Measurements from ENCODE around the gene HSPA6. TPM values are rescaled to one million over a fixed set of nuclear protein-coding genes. Genes with fewer than 3 reads are reported as not detected.

The HSPA6 gene
- total RNA-seq, 4 donors from 2014 or later = 0.35 to 5.8 (median 0.91) TPM

DNA sequence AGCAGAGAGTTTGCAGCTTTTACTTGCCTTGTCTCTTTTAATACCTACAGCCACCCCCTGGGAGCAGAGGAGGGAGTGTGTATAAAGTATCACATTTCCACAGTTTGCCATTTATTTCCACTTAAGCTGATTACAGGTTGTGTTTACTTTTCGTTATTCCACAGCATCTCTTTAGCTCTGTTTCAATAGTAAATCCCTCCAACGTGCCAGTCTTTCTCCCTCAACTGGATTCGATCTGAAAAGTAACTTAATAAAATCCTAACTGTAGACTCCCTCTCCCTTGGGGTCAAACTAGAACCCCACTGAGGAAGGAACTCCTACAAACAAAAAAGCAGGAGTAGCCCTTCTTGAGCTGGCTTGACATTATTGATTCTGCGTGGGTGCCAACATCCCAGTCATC is 22.2 kb upstream of the HSPA6 start:
- H3K27ac ChIP-seq = no peak overlapping the region
- no peaks in the 10 kb centered on the region for H3K36me3 ChIP-seq
- H3K27me3 ChIP-seq = no peaks in the 10 kb centered on the region
- no peaks in the 10 kb centered on the region for H3K4me1 ChIP-seq
- no peaks in the 10 kb centered on the region for H3K9me3 ChIP-seq
- TF ChIP-seq, protein P1, sequence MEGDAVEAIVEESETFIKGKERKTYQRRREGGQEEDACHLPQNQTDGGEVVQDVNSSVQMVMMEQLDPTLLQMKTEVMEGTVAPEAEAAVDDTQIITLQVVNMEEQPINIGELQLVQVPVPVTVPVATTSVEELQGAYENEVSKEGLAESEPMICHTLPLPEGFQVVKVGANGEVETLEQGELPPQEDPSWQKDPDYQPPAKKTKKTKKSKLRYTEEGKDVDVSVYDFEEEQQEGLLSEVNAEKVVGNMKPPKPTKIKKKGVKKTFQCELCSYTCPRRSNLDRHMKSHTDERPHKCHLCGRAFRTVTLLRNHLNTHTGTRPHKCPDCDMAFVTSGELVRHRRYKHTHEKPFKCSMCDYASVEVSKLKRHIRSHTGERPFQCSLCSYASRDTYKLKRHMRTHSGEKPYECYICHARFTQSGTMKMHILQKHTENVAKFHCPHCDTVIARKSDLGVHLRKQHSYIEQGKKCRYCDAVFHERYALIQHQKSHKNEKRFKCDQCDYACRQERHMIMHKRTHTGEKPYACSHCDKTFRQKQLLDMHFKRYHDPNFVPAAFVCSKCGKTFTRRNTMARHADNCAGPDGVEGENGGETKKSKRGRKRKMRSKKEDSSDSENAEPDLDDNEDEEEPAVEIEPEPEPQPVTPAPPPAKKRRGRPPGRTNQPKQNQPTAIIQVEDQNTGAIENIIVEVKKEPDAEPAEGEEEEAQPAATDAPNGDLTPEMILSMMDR (IDR thresholded peaks at IDR 0.05) = no peak
- no peak for TF ChIP-seq POLR2A (IDR thresholded peaks at IDR 0.05)
- DNase-seq = no peak
- H3K4me3 ChIP-seq = no peak overlapping the region

DNA sequence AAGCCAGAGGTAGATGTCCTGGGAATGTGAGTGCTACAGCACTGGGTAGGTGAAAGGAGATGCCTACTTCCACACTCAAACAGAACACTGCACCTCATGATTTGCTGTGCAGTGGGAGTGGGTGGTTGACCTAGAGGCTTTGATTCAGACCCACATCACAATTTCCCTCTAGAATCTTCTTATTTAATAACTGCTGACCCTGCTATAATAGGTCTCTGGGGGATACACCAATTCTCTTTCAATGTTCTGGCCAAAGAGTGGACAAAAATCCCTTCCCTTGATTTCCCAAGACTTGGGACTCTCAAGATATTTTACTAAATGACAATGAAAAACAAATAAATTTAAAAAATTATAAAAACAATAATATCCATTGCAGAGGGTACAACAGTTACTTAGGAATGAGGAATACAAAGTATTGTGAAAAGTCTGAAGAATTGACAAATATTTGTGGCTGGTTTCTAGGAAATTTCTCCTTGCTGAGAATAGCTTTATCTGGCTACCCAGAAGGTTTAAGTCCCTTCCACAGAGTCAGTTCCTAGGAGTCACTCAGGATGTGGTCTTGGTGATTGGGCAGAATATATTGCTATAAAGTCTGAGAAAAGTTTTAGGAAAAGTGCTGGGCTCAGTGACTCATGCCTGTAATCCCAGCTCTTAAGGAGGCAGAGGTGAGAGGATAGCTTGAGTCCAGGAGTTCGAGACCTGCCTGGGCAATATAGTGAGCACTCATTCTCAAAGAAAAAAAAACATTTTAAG is 21.5 kb upstream of the HSPA6 start:
- Histone ChIP-seq H3K9me3 (no peaks in the 10 kb centered on the region), H3K27me3 (no peaks in the 10 kb centered on the region), H3K4me1 (no peaks in the 10 kb centered on the region), H3K27ac (no peak overlapping the region), H3K36me3 (no peaks in the 10 kb centered on the region), H3K4me3 (no peak overlapping the region)
- no peak for TF ChIP-seq POLR2A (IDR thresholded peaks at IDR 0.05)
- no peak for DNase-seq

DNA sequence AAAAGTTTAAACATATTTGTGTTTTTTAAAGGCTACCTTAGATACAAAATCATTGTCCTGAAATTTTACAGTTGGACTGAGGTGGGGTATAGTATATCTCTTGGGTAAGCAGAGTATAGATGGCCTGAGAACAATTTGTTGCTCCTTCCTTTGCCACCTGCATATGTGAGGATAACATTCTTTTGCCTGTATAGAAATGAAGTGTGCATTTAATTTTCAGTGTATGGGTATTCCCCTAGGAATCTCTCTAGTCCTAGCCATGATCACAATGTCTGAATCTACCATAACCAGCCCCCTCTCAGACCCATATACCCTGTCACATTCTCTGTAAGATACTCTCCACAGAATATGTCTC is 21.0 kb upstream of the HSPA6 start:
- TF ChIP-seq POLR2A (IDR thresholded peaks at IDR 0.05) = no peak
- TF ChIP-seq, protein P1 (IDR thresholded peaks at IDR 0.05) = no peak
- Histone ChIP-seq H3K4me3 (no peak overlapping the region), H3K36me3 (no peaks in the 10 kb centered on the region), H3K4me1 (no peaks in the 10 kb centered on the region), H3K27ac (no peak overlapping the region), H3K27me3 (no peaks in the 10 kb centered on the region), H3K9me3 (no peaks in the 10 kb centered on the region)
- DNase-seq = no peak

DNA sequence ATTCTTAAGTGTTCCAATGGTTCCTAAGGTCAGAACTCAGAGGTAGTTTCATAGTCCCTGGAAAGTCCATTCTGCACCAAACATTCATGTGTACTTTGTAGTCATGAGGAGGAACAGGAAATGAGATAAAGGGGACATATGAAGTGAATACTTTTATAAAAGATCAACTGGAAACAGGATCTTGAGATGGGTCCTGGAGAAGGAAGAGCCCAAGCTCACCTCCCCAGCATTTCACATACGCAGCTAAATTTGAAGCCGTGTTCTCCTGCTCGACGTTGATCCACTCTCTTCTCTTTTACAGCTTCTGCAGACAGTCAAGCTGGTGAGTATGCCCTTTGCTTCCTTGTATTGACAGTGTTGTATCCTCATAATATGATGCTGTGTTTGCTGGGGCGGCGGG is 18.7 kb upstream of the HSPA6 start:
- H3K4me3 ChIP-seq = peak overlapping the region in 1 of 4 donors; percentile 19
- H3K27ac ChIP-seq = peak overlapping the region in 2 of 4 donors; percentile 8 to 40
- no peaks in the 10 kb centered on the region for H3K4me1 ChIP-seq
- no peak for DNase-seq
- no peaks in the 10 kb centered on the region for H3K9me3 ChIP-seq
- TF ChIP-seq, protein P1 (IDR thresholded peaks at IDR 0.05) = no peak
- TF ChIP-seq POLR2A (IDR thresholded peaks at IDR 0.05) = no peak
- no peaks in the 10 kb centered on the region for H3K27me3 ChIP-seq
- no peaks in the 10 kb centered on the region for H3K36me3 ChIP-seq

DNA sequence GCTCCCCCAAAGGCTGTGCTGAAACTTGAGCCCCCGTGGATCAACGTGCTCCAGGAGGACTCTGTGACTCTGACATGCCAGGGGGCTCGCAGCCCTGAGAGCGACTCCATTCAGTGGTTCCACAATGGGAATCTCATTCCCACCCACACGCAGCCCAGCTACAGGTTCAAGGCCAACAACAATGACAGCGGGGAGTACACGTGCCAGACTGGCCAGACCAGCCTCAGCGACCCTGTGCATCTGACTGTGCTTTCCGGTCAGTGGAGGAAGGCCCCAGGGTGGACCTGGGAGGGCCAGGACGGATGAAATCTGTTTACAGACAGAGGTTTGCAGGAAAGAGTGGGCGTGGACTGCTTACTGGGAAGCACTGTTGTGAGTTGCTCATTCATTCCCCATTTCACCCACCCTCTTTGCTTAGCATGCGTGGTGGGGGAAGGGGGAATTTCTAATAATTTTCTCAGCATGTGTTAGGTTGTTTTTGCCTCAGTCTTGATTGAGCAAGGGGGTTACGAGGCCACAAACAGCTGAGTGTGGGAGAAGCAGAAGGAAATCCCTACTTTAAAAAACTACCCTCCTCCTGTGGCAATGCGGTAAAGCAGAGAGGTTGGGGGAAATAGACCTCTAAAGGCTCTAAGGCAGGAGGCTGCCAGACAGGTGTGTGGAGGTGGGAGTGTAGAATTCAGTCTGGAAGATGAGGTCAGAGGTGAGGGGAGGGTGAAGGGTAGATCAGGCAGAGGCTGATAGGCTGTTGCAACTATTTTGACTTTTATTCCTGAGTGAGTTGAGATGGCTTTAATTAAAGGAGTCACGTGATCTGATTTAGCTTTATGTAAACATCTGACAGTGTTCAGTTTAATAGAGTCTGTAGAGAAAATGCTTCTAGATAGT is 17.8 kb upstream of the HSPA6 start:
- Histone ChIP-seq H3K9me3 (no peaks in the 10 kb centered on the region), H3K4me3 (peak overlapping the region in 2 of 4 donors; percentile 11 to 19), H3K36me3 (no peaks in the 10 kb centered on the region), H3K27me3 (no peaks in the 10 kb centered on the region), H3K27ac (peak overlapping the region in 1 of 4 donors; percentile 40), H3K4me1 (no peaks in the 10 kb centered on the region)
- DNase-seq = no peak
- TF ChIP-seq POLR2A (IDR thresholded peaks at IDR 0.05) = no peak
- TF ChIP-seq, protein P1 (IDR thresholded peaks at IDR 0.05) = no peak

DNA sequence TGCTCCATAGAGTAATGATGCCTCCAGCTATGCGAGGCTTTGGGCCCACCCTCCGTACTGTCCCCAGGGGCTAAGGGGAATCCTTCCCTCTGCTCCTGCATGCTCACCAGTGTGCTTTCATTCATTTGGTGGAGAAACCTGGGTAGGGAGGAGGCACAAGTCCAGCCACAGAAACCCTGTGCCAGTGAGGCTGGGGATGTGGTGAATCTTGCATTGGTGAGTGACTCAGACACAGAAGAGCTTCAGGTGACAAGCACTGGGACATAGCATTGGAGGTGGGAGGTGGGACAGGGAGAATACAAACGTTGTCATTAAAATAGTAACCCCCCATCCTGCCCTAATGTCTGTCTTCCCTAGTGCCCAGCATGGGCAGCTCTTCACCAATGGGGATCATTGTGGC is 13.9 kb upstream of the HSPA6 start:
- no peak overlapping the region for H3K27ac ChIP-seq
- no peak overlapping the region for H3K4me3 ChIP-seq
- no peak for TF ChIP-seq POLR2A (IDR thresholded peaks at IDR 0.05)
- no peak for DNase-seq
- H3K9me3 ChIP-seq = no peaks in the 10 kb centered on the region
- no peaks in the 10 kb centered on the region for H3K27me3 ChIP-seq
- peaks cover 0 to 4% (median 0%) of the 10 kb centered on the region in 4 donors for H3K4me1 ChIP-seq
- no peaks in the 10 kb centered on the region for H3K36me3 ChIP-seq
